ES-I3 (cell line): ENCODE data around the gene TMEM273.

Source experiments
- H3K36me3 ChIP-seq: 2 replicates; pipeline ENCODE4 v1.6.1; 2013; ENCODE audit warnings: mild to moderate bottlenecking, low read length, control low read depth, moderate library complexity; ENCODE audit not compliant: insufficient read depth
- H3K4me1 ChIP-seq: 2 replicates; pipeline ENCODE4 v1.6.1; 2013; ENCODE audit warnings: mild to moderate bottlenecking, control low read depth, low read length; ENCODE audit not compliant: insufficient read depth
- H3K9ac ChIP-seq: 2 replicates; pipeline ENCODE4 v1.6.1; 2013; ENCODE audit warnings: low read depth, mild to moderate bottlenecking, low read length, moderate library complexity
- H3K9me3 ChIP-seq: 2 replicates; pipeline ENCODE4 v1.6.1; 2013; ENCODE audit warnings: mild to moderate bottlenecking, low read length, moderate library complexity; ENCODE audit not compliant: control insufficient read depth, insufficient read depth

Gene TMEM273

DNA sequence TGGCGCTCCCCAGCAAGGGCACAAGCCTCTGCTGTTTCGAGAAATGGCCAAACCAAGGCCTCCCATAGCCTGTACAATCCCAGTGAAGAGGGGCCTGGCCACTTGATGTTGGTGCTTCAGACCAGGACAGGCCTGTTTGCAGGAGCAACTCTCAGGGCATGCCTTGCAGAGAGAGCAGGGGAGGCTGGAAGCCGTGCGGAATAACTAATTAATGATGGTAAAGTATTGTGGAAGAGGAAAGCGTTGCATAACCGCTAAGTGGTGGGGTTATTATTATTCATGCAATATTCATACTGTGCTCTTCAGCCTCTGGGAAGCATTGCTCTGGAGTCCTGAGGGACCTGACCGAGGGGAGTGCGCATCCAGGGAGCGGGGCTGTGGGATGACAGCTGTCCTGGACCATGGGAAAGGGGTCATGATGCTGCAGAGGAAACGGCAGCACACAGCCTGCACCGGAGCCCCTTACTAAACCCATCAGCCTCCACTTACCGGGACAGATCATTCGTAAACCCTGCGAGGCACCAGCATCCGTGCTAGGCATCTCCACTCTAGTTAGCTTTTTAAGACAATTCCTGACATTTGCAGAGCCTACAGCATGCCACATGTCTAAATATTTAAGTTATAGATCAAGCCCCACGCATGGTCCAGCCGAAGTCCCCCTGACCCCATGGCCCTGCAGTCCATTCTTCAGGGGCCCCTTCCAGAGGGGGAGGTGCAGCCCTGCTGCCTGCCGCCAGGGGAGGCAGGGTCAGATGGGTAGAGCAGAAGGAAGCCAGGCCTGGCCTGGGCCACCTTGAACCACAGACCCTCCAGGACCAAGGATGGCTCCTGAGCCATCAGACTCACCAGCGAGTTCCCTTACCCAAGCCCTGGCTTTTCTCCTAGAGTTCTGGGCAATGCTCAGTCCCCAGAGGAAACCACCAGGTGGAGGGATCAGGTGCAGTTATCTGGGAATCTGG is 11.6 kb downstream of the TMEM273 start:
- no peaks in the 10 kb centered on the region for H3K36me3 ChIP-seq
- H3K9me3 ChIP-seq: no peaks in the 10 kb centered on the region
- H3K9ac ChIP-seq: no peak overlapping the region
- no peaks in the 10 kb centered on the region for H3K4me1 ChIP-seq

DNA sequence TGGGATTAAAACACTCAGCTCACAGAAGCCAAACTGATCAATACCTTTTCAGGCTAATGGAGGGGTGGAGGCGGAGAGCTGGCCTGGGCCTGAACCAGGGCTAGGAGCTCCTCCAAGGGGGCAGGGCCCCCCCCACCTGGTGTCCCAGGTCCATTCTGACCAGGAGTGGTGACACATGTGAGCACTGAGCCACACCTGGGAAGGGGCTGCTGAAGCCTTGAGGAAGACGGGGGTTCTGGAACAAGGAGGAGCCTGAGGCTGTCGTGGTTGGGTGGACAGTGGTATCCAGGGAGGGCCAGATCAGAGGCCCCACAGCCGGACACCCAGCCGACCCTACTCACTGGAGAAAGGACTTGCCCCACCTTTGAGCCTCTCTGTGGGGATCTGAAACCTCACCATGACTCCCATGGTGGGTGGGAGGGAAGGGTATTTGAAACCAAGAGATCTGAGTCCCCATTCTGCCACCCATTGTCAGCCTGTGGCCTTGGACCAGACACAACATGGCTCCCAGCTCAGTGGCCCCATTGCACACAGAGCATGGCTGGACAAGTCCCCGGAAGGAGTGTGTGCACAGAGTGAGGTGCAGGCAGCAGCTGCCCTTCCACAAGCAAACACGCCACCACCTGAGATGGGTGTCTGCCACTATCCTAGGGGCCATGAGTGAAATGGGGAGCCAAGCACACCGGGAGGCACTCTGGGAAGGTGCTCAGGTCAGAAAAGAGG is 12.4 kb downstream of the TMEM273 start:
- Histone ChIP-seq H3K36me3 (no peaks in the 10 kb centered on the region), H3K9me3 (no peaks in the 10 kb centered on the region), H3K9ac (no peak overlapping the region), H3K4me1 (no peaks in the 10 kb centered on the region)

DNA sequence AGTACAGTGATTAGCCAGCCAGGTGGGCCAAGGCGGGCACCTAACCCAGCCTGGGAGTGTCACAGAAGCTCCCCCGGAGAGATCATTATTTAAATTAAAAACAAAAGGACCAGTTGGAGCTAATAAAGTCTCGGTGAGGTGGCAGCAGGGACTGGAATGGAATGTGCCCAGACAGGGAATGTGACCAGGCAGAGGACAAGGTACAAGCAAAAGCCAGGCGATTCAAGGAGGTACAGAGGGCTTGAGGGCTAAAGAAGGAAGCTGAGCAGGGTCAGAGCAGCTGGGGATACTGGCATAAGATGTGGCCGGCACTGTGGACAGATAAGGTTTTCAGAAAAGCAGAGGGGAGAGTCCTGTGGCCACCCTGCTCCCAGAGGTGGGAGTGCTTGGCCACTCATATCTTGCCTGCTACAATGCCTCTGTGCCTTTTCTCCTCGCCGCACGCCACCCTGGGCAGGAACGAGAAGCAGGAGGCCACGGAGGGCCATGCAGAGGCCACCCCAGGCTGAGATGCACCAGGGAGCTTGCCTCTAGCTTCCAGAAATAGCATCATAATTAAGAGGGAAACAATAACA is 13.2 kb downstream of the TMEM273 start:
- Histone ChIP-seq H3K9ac (no peak overlapping the region), H3K36me3 (no peaks in the 10 kb centered on the region), H3K4me1 (no peaks in the 10 kb centered on the region), H3K9me3 (no peaks in the 10 kb centered on the region)

DNA sequence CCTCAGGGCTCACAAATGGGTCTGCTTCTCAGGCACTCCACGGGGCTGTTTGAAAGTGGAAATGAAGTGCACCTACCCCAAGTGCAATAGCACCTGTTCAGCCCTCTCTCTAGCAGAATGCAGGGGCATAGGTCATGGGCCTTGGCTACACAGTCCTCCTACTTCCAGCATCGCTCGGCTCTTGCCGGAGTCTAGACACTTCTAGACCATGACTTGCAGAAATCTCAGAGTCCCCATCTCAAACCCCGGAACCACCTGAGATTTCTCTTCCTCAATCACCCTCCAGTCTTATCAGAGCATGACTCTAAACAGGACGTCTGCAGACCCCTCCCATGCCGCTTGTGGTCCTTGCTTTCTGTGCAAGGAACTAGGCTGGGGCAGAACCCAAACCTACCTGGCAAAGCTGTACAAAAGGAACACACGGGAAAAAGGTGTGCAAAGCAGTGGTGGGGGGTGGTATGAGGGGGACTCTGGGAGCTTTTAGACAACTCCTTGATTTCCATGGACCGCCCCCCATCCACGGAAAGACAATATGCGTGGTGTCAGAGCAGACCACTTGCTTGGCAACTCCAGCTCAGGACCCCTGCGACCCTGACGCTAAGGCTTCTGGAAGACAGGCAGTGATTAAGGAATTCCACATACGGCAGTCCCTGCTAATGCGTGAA is 13.8 kb downstream of the TMEM273 start:
- Histone ChIP-seq H3K9ac (no peak overlapping the region), H3K4me1 (no peaks in the 10 kb centered on the region), H3K9me3 (no peaks in the 10 kb centered on the region), H3K36me3 (no peaks in the 10 kb centered on the region)

DNA sequence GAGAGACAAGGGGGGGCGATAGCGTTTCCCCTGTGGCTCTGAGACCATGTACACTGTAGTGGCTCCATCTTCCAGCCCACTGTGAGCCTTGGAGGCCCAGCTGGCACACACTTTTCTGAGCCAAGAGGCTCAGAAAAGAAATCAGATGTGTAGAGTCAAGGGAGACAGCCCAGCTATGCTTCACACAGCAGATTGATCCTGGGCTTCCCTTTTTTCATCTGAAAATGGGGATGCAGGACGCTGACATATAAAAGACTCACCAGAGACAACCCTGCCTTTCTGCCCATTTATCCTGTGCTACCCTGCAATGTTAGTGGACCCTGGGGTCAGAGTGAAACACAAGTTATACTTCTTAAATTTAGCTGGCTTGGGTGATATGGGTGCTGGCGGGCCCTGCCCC is 14.3 kb downstream of the TMEM273 start:
- Histone ChIP-seq H3K9me3 (no peaks in the 10 kb centered on the region), H3K4me1 (no peaks in the 10 kb centered on the region), H3K36me3 (no peaks in the 10 kb centered on the region), H3K9ac (no peak overlapping the region)

DNA sequence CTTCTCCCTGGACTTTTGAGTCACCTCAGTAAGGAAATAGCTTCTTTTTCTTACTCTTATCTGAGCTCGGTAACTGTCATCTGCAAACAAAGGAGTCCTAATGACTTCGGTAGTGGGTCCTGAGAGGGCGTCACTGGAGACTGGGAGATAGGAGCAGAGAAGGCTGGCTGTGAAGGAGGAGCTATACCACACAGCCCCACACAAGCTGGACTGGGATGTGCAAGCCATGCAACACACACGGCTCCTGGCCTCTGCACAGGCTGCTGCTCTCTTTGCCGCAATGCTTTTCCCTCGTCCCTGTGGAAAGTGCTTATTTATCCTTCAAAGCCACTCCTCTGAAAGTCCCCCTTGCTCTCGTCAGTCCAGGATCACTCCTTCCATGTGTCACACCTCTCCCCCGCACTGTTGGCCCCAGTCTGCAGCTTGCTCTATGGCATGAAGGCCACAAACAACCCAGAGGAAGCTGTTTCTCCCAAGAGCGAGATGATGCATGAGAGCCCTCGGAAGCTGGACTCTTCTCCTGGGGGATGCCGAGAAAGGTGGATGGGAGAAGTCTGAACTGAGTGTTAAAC is 14.9 kb downstream of the TMEM273 start:
- H3K4me1 ChIP-seq: no peaks in the 10 kb centered on the region
- no peaks in the 10 kb centered on the region for H3K9me3 ChIP-seq
- no peaks in the 10 kb centered on the region for H3K36me3 ChIP-seq
- H3K9ac ChIP-seq: no peak overlapping the region

DNA sequence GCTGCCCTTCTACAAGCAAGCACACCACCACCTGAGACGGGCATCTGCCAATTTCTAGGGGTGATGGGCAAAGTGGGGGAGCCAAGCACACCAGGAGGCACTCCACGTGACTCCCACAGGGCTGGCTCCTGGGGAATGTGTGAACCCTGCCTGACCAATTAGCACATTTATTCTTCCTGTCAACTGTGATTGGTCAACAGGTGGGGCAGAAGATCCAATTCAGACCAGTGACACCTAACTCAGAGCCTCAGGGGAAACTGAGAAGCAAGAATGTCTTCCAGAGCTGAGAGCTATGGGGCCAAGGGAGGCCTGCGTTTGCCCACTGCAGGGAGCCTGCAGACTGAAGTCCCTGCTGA is 15.4 kb downstream of the TMEM273 start:
- no peak overlapping the region for H3K9ac ChIP-seq
- H3K36me3 ChIP-seq: no peaks in the 10 kb centered on the region
- H3K4me1 ChIP-seq: no peaks in the 10 kb centered on the region
- H3K9me3 ChIP-seq: no peaks in the 10 kb centered on the region

DNA sequence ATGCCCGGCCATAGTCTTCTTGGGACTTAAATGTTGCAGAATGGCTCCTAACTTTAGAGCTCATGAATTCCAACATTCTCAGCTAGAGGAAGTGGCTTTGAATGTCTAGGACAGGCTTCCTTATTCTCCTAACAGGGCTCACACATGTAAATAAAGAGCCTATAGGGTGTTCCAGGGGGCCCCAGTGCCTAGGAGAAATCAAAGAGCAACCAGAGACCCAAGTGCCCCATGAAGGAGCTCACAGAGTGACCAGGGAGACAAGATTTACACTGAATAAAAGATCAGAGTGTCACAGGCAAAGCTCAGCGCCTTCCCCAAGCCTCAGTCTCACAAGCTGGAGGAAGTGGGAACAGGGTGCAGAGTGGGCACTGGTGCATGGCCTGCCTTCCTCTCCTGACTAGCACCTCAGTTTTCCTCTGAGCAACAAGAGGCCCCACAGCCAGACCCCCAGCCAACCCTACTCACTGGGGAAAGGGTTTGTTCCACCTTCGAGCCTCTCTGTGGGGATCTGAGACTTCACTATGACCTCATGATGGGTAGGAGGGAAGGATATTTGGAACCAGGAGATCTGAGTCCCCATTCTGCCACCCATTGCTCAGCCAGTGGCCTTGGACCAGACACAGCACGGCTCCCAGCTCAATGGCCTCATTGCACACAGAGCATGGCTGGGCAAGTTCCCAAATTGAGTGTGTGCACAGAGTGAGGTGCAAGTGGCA is 16.0 kb downstream of the TMEM273 start:
- Histone ChIP-seq H3K9me3 (no peaks in the 10 kb centered on the region), H3K36me3 (no peaks in the 10 kb centered on the region), H3K4me1 (no peaks in the 10 kb centered on the region), H3K9ac (no peak overlapping the region)

DNA sequence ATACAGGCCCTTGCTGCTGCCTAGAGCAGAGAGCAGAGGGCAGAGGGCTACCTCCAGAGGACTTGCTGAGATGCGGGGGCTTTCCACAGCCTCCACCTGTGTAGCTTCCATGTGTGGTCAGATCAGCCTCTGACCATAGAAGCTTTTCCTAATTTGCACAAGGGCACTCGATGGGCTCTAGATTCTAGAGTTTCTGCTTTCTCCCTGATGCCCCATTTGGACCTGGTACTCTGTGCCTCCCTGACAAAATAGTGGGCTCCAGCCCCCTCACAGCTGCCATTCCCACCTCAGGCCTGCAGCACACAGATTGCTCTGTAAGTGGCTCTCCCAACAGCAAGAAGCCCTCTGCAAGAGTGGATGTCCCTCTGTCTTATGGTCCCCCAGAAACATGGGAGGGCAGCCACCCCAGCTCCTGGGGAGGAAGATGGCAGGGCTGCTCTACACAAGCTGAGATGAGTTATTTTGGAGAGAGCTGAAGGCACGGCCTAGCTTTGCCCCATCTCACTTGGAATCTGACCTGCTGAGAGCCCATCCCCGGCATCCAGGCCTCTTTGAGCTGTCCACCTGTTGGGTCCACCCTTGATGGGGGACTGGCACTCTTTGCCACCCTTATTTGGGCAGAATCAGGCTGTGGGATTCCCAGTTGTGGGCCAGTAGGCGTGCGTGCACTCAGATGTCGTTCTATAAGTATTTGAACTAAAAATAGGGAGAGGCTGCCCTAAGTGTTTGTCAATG is 16.7 kb downstream of the TMEM273 start:
- no peaks in the 10 kb centered on the region for H3K36me3 ChIP-seq
- no peaks in the 10 kb centered on the region for H3K9me3 ChIP-seq
- H3K9ac ChIP-seq: no peak overlapping the region
- no peaks in the 10 kb centered on the region for H3K4me1 ChIP-seq

DNA sequence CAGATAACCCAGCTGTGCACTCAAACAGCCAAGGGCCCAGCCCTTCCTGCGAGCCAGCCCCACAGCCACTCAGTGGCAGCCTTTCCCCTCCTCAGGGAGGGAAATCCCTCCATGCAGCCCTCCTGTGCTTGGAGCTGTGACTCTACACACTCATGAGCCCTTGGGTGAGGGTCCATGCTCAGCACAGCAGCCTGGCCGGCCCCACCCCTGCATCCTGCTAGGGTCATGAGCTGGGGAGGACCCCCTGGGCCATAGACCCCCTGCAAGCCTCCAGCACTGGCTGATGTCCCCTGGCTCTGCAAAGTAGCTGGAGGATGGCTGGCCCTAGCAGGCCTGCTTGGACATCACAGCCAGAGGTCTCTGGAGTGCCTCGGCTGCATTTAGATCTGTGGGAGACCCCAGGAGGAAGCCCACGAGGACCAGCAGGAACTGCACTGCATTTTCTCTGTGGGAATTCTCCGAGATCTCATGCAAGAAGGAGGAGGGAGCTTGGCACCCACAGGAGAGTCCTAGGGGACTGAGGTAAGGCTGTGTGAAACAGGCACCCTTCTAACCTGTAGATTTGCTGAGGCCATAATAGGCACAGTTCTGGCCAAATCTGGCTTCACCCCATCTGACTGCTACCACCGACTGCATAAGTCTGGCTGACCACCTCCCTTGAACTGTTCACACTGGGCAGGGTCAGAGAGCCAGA is 17.4 kb downstream of the TMEM273 start:
- no peaks in the 10 kb centered on the region for H3K36me3 ChIP-seq
- H3K9ac ChIP-seq: no peak overlapping the region
- no peaks in the 10 kb centered on the region for H3K4me1 ChIP-seq

DNA sequence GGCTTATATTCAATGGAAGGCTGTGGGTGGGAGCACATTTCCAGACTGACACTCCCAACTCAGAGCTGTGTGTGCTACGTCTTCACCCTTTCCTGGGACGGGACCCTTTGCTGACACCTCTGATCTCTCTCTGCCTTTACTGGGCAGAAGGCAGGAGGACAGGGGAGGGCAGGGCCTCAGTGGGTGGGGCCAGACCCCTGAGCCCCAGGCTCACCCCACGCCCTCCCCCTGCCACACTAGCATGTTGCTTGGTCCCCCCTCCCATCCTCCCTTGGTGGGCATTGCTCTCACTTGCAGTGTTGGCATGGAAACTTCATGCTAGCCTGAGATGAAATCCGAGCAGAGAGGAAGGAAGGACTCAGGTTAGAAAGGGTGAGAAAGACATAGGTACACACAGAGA is 18.4 kb downstream of the TMEM273 start:
- no peaks in the 10 kb centered on the region for H3K36me3 ChIP-seq
- H3K9ac ChIP-seq: no peak overlapping the region
- H3K9me3 ChIP-seq: no peaks in the 10 kb centered on the region
- H3K4me1 ChIP-seq: no peaks in the 10 kb centered on the region

More for the DNA sequence above, 17.4 kb downstream of the TMEM273 start:
- no peaks in the 10 kb centered on the region for H3K9me3 ChIP-seq

DNA sequence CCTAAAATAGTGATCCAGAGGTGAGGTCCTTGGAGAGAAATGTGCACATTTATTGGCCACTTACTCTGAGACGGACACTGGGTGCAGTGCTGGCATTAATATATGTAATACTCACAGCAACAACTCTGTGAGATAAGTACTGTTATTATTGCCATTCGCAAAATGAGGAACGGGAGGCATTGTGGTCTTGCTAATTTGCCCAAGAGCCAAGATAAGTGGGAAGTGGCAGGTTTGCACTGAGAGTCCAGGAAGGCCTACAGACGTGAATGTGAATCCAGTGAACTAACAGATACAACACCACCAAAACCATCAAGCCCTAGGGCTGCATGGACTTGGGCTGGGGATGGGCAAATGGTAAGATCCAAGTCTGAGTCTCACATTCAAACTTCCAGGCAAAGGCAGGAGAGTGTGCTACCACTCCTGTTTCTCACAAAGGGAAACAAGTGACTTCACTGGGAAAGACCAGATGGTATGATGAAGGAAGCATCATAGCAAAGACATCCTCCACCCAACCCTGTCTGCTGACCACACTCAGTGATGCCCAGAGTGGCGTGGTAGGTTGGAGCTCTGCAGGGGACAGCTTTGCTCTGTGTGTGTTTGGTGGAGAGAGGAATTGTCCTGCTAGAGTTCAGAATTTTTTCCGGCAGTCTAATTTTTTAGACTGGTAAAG is 19.2 kb downstream of the TMEM273 start:
- H3K9me3 ChIP-seq: no peaks in the 10 kb centered on the region
- H3K36me3 ChIP-seq: no peaks in the 10 kb centered on the region
- H3K4me1 ChIP-seq: no peaks in the 10 kb centered on the region
- no peak overlapping the region for H3K9ac ChIP-seq
